Cardiac fibroblast (primary cell): Measurements from ENCODE around the gene NFE2L1.
"Not testable (repeated sequence)": the region's sequence is repeated elsewhere in the genome, so short reads cannot be mapped to it uniquely, and the experiment has no call there.

Source experiments
- DNase-seq, 2 donors: peaks; one replicate each; pipeline versions ENCODE4 v3.0.0 to v3.0.0-alpha.2; 2010; ENCODE audit warnings: low read depth in 2 of 2
- H3K4me3 ChIP-seq, 2 donors: replicated peaks in 1 of 2; 1 replicate in 1 of 2; 2 replicates in 1 of 2; pipeline ENCODE4 v1.5.1; 2011; ENCODE audit warnings: low read depth in 2 of 2, low read length in 2 of 2, mild to moderate bottlenecking in 2 of 2, moderate library complexity in 1 of 2
- TF ChIP-seq, protein P1 (sequence below): IDR thresholded peaks from one replicate; pipeline ENCODE4 v1.5.1; 2011; ENCODE audit warnings: low read depth, mild to moderate bottlenecking, low read length, inconsistent platforms

The NFE2L1 gene

DNA sequence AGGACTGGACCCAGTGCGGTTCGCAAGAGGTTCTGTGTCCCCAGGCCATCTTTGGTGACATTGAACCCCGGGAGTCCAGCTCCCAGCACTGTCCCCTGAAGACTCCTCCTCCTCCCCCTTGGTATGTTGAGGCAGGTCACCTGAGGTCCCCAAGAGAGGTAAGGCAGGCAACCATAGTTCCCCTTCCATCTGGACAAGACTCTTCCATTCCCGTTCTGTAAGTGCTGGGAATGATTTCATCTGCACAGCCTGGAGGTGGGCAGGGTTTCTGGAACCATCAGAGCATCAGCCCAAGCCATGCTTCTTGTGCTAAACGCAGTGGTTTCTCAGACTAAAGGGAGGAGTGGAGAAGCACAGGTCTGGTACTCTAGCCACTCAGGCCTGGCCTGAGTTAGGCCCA, 35.5 kb upstream of the NFE2L1 start:
- H3K4me3 ChIP-seq = no peak overlapping the region
- TF ChIP-seq, protein P1, sequence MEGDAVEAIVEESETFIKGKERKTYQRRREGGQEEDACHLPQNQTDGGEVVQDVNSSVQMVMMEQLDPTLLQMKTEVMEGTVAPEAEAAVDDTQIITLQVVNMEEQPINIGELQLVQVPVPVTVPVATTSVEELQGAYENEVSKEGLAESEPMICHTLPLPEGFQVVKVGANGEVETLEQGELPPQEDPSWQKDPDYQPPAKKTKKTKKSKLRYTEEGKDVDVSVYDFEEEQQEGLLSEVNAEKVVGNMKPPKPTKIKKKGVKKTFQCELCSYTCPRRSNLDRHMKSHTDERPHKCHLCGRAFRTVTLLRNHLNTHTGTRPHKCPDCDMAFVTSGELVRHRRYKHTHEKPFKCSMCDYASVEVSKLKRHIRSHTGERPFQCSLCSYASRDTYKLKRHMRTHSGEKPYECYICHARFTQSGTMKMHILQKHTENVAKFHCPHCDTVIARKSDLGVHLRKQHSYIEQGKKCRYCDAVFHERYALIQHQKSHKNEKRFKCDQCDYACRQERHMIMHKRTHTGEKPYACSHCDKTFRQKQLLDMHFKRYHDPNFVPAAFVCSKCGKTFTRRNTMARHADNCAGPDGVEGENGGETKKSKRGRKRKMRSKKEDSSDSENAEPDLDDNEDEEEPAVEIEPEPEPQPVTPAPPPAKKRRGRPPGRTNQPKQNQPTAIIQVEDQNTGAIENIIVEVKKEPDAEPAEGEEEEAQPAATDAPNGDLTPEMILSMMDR = no peak
- DNase-seq = no peak

DNA sequence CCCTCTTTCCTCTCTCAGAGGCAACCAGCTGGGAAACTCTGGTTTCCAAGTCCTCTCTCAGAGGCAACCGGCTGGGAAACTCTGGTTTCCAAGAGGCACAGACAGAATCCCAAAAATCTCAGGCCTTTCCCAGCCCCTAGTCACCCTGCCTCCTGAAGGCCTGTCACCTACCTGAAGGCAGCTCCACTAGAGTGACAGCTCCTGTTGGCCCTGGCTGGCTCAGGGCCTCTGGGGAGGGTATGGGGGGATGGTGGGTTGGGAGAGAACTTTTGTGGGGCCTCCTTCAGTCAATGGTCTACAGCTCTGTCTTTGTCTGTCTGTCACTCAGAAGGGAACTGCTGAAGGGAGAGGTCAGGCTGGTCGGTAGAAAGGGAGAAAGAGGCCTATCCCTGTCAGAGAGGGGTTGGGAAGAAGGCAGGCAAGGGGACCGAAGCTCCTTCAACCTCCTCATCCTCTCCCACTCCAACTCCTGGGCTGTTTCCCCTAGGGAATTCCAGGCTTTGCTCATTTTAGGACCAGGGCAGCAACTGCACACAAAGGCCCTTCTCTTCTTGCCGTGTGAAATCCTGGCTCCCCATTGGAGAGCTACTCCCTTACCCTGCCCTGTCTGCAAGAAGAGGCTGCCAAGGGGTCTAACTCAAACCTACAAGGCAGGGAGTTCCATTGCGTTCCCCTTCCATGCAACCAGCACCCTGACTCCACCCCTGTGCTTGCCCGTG, 34.1 kb upstream of the NFE2L1 start:
- TF ChIP-seq, protein P1 = no peak
- no peak overlapping the region for H3K4me3 ChIP-seq
- DNase-seq = no peak

DNA sequence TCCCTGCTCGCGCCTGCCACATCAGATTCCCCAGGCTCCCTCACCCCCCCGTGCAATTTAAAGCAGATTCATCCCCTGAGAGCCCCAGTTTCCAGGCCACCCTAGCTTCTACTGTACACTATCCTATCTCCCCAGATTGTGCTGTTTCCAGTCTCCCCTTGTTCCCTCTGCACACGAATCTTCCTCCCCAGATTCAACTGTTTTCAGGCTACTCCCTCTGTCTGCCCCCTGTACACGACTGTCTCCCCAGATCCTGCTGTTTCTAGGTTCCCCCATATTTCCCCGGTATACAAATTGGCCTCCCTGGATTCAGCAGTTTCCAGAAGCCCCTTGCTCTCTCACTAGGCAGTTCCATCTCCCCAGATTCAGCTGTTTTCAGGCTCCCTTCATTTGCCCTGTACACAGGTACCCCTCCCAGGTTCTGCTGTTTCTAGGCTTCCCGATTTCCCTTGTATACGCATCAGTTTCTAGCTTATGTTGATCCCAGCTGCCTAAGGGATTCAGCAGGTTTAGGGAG, 33.5 kb upstream of the NFE2L1 start:
- TF ChIP-seq, protein P1 = no peak
- no peak for DNase-seq

DNA sequence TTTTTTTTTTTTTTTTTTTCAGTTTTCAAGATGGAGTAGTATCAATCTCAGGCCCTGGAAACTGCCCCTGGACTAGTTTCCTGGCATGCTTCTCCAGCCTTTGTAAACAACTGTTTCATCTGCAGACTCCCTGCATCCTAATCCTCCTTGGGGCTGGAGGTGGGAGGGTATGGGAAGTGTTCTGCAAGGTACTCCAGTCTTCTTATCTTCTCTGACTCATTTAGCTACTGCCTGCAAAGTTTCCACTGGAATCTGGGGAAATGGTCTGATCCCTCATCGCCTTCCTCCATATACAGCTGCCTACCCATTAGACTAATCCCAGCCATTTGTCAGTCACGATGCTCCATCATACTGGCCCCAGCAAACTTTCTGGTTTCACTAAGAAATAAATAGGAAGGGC, 32.0 kb upstream of the NFE2L1 start:
- no peak overlapping the region for H3K4me3 ChIP-seq
- DNase-seq = peak; percentile 17 to 78
- TF ChIP-seq, protein P1 = no peak

More for the DNA sequence above, 33.5 kb upstream of the NFE2L1 start:
- no peak overlapping the region for H3K4me3 ChIP-seq

DNA sequence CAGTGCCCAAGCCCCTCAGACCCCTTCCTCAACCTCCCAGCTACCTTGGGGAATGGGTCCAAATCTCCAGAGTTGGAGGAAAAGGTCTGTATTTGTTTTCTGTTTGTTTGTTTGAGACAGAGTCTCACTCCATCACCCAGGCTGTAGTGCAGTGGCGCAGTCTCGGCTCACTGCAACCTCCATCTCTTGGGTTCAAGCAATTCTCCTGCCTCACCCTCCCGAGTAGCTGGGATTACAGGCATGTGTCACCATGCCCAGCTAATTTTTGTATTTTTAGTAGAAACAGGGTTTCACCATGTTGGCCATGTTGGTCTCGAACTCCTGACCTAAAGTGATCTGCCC, 30.4 kb upstream of the NFE2L1 start:
- not testable (repeated sequence) for H3K4me3 ChIP-seq, DNase-seq

DNA sequence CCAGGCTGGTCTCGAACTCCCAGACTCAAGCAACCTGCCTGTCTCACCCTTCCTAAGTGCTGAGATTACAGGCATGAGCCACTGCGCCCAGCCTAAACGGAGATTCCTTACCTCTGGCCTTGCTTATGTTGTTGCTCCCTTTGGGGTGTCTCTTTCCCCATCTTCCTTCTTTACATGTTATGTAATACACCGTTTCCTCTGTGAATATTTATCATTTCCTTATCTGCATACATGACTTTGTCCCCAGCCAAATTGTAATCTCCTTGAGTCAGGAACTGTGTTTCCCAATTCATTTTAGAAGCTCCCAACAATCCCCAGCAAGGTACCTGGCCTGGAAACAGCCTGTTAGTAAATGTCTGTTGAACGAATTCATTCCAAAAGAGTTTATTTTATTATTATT, 26.2 kb upstream of the NFE2L1 start:
- H3K4me3 ChIP-seq = no peak overlapping the region
- DNase-seq = no peak
- TF ChIP-seq, protein P1 = no peak

DNA sequence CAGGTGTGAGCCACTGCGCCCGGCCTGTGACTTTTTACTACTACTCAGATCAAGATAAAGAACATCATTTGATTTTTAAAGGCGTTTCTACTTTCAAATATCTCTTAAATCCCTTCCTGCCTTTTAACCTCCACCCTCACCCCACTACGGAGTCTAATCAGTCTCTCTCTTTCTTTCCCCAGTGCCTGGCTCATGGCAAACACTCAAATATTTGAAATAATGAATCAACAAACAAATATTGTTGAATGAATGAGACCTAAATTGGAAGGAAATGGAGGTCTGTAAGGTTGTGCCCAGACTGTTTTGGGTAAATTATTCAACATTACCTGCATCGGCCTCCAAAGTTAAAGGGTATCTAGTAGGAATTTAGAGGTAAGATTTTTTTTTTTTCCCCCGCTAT, 25.3 kb upstream of the NFE2L1 start:
- no peak for DNase-seq
- H3K4me3 ChIP-seq = no peak overlapping the region
- TF ChIP-seq, protein P1 = no peak
